HepG2 (cell line): ENCODE measurements around the gene TMEM178A.

Experiments
- PBX3 ChIP-seq: sonication (generic); formaldehyde crosslinking; IDR thresholded peaks from 2 replicates; pipeline ENCODE4 v1.8.1; 2023; ENCODE audit warnings: missing genetic modification reagents, inconsistent platforms, borderline replicate concordance
- POLR2A ChIP-seq, 2 experiments: IDR thresholded peaks; 2 replicates each; pipeline ENCODE4 v1.6.1; 2011; ENCODE audit warnings: low read depth in 2 of 2, low read length in 2 of 2, mild to moderate bottlenecking in 1 of 2, moderate library complexity in 1 of 2; ENCODE audit not compliant: insufficient read depth in 1 of 2
- PPARG ChIP-seq: conservative IDR thresholded peaks from 2 replicates; pipeline ENCODE4 v1.6.1; 2016; ENCODE audit warnings: missing biosample characterization, missing genetic modification reagents
- RFX5 ChIP-seq: IDR thresholded peaks from 2 replicates; pipeline ENCODE4 v1.6.1; 2011; ENCODE audit warnings: low read depth, low read length, improper control_type of control experiment
- ZNF207 ChIP-seq: fragments of 450-650 bp; IDR thresholded peaks from 2 replicates; pipeline ENCODE4 v1.6.1; 2016; ENCODE audit warnings: antibody characterized with exemption, borderline replicate concordance
- ZNF607 ChIP-seq: sonication (generic); formaldehyde crosslinking; IDR thresholded peaks from 2 replicates; pipeline ENCODE4 v1.5.1; 2020; ENCODE audit warnings: missing genetic modification reagents, mild to moderate bottlenecking, borderline replicate concordance
- ZNF879 ChIP-seq: sonication (generic); formaldehyde crosslinking; IDR thresholded peaks from 2 replicates; pipeline ENCODE4 v1.8.1; 2023; ENCODE audit warnings: missing genetic modification reagents
- ZSCAN20 ChIP-seq: sonication (generic); formaldehyde crosslinking; IDR thresholded peaks from 2 replicates; pipeline ENCODE4 v1.4.0; 2020; ENCODE audit warnings: missing genetic modification reagents, mild to moderate bottlenecking, borderline replicate concordance

- TF ChIP-seq ZNF207 (no peak), ZNF879 (no peak), ZSCAN20 (CRISPR knock-in tag) (no peak), RFX5 (no peak), ZNF607 (CRISPR knock-in tag) (no peak), PPARG (CRISPR knock-in tag) (no peak), PBX3 (CRISPR knock-in tag) (no peak), POLR2A (IDR thresholded peaks at IDR 0.05; ENCODE audit: insufficient read depth in 1 of 2, low read depth in 2 of 2, low read length in 2 of 2) (no peak)
Measured at GRCh38 chr2:39689876-39690275, 24.2 kb downstream of the TMEM178A start.
